GM12878 (cell line): ENCODE data around the gene COTL1. TPM values are rescaled to one million over a fixed set of nuclear protein-coding genes. Genes with fewer than 3 reads are reported as not detected.
A peak's percentile ranks its signal among the peaks of the same experiment; 100 is the strongest.

ENCODE experiments used
- ATAC-seq: fragments of 200-7000 bp; cut with Tn5 transposase; 3 replicates; pipeline ENCODE4 v1.9.1; 2020; ENCODE audit warnings: mild to moderate bottlenecking, moderate library complexity
- BruUV-seq: library from RNA; stranded (reverse); fragments of 400-500 nt; replicated peaks from 2 replicates; lab custom pipeline; 2021; lab: Mats Ljungman, UMichigan
- CTCF ChIA-PET: fragments of 300-600 bp; sonication (Branson Sonifier 250); formaldehyde crosslinking; extraction: SDS; loops from one replicate; lab custom pipeline; 2021; ENCODE audit warnings: inconsistent platforms; lab: Yijun Ruan, JAX
- POLR2A ChIA-PET: fragments of 350-600 bp; formaldehyde crosslinking; extraction: SDS; loops from one replicate; lab custom pipeline; 2021; ENCODE audit warnings: inconsistent platforms; lab: Charles Lee
- RAD21 ChIA-PET: fragments of 300-600 bp; sonication (Branson Sonifier 250); formaldehyde crosslinking; loops from one replicate; lab custom pipeline; 2023; ENCODE audit warnings: antibody characterized with exemption; ENCODE audit not compliant: unreplicated experiment; lab: Charles Lee
- SMC1A ChIA-PET: fragments of 300-600 bp; sonication (Branson Sonifier 250); formaldehyde crosslinking; loops from one replicate; lab custom pipeline; 2023; ENCODE audit not compliant: unreplicated experiment, uncharacterized antibody; lab: Charles Lee
- DNase-seq: peaks from one replicate; pipeline ENCODE4 v3.0.0-alpha.2; 2011; ENCODE audit warnings: low read depth, low spot score
- FAIRE-seq: peaks from 3 replicates; lab custom pipeline; 2011; peaks lifted over from hg19 to GRCh38; lab: Jason Lieb, UNC
- H2AFZ ChIP-seq: 2 replicates; pipeline ENCODE4 v1.6.0; 2011; ENCODE audit warnings: low read depth, low read length, control low read depth; ENCODE audit not compliant: control insufficient read depth
- H3K27ac ChIP-seq: 2 replicates; pipeline ENCODE4 v1.5.1; 2011; ENCODE audit warnings: control low read depth; ENCODE audit not compliant: control insufficient read depth, insufficient read depth
- H3K27me3 ChIP-seq, 2 experiments: replicated peaks in 1 of 2; 2 replicates each; pipeline versions ENCODE4 v1.6.0 to v1.6.1; 2011; ENCODE audit warnings: low read length in 1 of 2; ENCODE audit not compliant: control insufficient read depth in 2 of 2, insufficient read depth in 2 of 2
- H3K36me3 ChIP-seq, 2 experiments: 2 replicates each; pipeline ENCODE4 v1.5.1; 2011; ENCODE audit warnings: low read length in 1 of 2; ENCODE audit not compliant: control insufficient read depth in 2 of 2, insufficient read depth in 2 of 2
- H3K4me1 ChIP-seq: 2 replicates; pipeline ENCODE4 v1.6.1; 2011; ENCODE audit warnings: mild to moderate bottlenecking, low read length, moderate library complexity, mixed read lengths; ENCODE audit not compliant: control insufficient read depth, insufficient read depth
- H3K4me2 ChIP-seq: 2 replicates; pipeline ENCODE4 v1.6.0; 2011; ENCODE audit warnings: control low read depth; ENCODE audit not compliant: control insufficient read depth, insufficient read depth
- H3K4me3 ChIP-seq: fragments of 200-600 bp; sonication (generic); 2 replicates; pipeline ENCODE4 v1.5.1; 2016
- H3K79me2 ChIP-seq: 2 replicates; pipeline ENCODE4 v1.6.0; 2011; ENCODE audit warnings: low read length; ENCODE audit not compliant: control insufficient read depth, insufficient read depth
- H3K9ac ChIP-seq: 2 replicates; pipeline ENCODE4 v1.8.0; 2011; ENCODE audit warnings: low read length, control low read depth, mixed read lengths; ENCODE audit not compliant: control insufficient read depth, insufficient read depth
- H3K9me3 ChIP-seq: replicated peaks from 3 replicates; pipeline ENCODE4 v1.5.1; 2011; ENCODE audit warnings: mild to moderate bottlenecking, low read length; ENCODE audit not compliant: control insufficient read depth, insufficient read depth
- H4K20me1 ChIP-seq: 2 replicates; pipeline ENCODE4 v1.6.0; 2011; ENCODE audit not compliant: control insufficient read depth, insufficient read depth
- ETV6 ChIP-seq, 2 experiments: fragments of 450-650 bp in 1 of 2; IDR thresholded peaks in 1 of 2; conservative IDR thresholded peaks in 1 of 2; 2 replicates each; pipeline ENCODE4 v1.6.1; 2014; ENCODE audit warnings: antibody characterized with exemption in 1 of 2, borderline replicate concordance in 1 of 2, low read depth in 1 of 2, mild to moderate bottlenecking in 1 of 2, moderate library complexity in 1 of 2
- HCFC1 ChIP-seq: fragments of 150-350 bp; IDR thresholded peaks from 2 replicates; pipeline ENCODE4 v1.6.1; 2014; ENCODE audit warnings: low read length
- IKZF1 ChIP-seq: fragments of 450-650 bp; conservative IDR thresholded peaks from 2 replicates; pipeline ENCODE4 v1.6.1; 2017; ENCODE audit warnings: antibody characterized with exemption, mild to moderate bottlenecking
- LARP7 ChIP-seq: fragments of 450-650 bp; IDR thresholded peaks from 2 replicates; pipeline ENCODE4 v1.6.1; 2017; ENCODE audit warnings: mild to moderate bottlenecking
- MEF2B ChIP-seq: fragments of 450-650 bp; IDR thresholded peaks from 2 replicates; pipeline ENCODE4 v1.6.1; 2018; ENCODE audit warnings: mild to moderate bottlenecking, moderate library complexity; ENCODE audit not compliant: partially characterized antibody, poor library complexity, severe bottlenecking
- MYC ChIP-seq: IDR thresholded peaks from 2 replicates; pipeline ENCODE4 v1.6.1; 2011; ENCODE audit warnings: mild to moderate bottlenecking, low read length, moderate library complexity, inconsistent platforms; ENCODE audit not compliant: insufficient read depth, insufficient replicate concordance, insufficient read length, severe bottlenecking
- POLR2A ChIP-seq: IDR thresholded peaks from 2 replicates; pipeline ENCODE4 v1.6.1; 2011; ENCODE audit warnings: low read depth, mild to moderate bottlenecking, low read length
- RAD21 ChIP-seq: IDR thresholded peaks from 2 replicates; pipeline ENCODE4 v1.6.1; 2011; ENCODE audit warnings: mild to moderate bottlenecking, low read depth, low read length, moderate library complexity; ENCODE audit not compliant: insufficient read depth
- STAT3 ChIP-seq: IDR thresholded peaks from 2 replicates; pipeline ENCODE4 v1.6.1; 2011; ENCODE audit warnings: low read depth, low read length, improper control_type of control experiment
- SUPT20H ChIP-seq: IDR thresholded peaks from 2 replicates; pipeline ENCODE4 v1.6.1; 2011; ENCODE audit warnings: low read depth, mild to moderate bottlenecking, low read length, moderate library complexity, borderline replicate concordance; ENCODE audit not compliant: control insufficient read depth
- WGBS: methylation state at CpG from one replicate; pipeline ENCODE4 v1.1.6; 2016; ENCODE audit warnings: low lambda C conversion rate; ENCODE audit not compliant: insufficient replicate concordance, insufficient coverage; ENCODE audit errors: missing lambda C conversion rate; 5-methylcytosine and 5-hydroxymethylcytosine counted together
- in situ Hi-C: fragments of 300-500 bp; cut with MboI; formaldehyde crosslinking; loops from 9 replicates; pipeline ENCODE4 v1.14.3; 2018; ENCODE audit warnings: mixed read lengths
- intact Hi-C: fragments of 100-400 bp; cut with micrococcal nuclease; formaldehyde crosslinking; loops from one replicate; pipeline ENCODE4 v1.14.2; 2022; ENCODE audit not compliant: unreplicated experiment
- polyA plus RNA-seq, 11 experiments: library from polyadenylated mRNA; depleted of rRNA in 4 of 11; unstranded in 6 of 11; stranded (reverse) in 5 of 11; fragments of >200 nt; fragmentation: Nextera tagmentation in 4 of 11; fragmentation: Illumina TruSeq in 1 of 11; extraction: Ambion mirVana in 4 of 11; extraction: Trizol in 1 of 11; gene quantifications; 1 replicate in 1 of 11; 2 replicates in 10 of 11; pipeline versions ENCODE4 v1.2.1 to v1.2.3, GENCODE V29; 2011 to 2016; ENCODE audit warnings: inconsistent platforms in 2 of 11, missing spikeins in 2 of 11, low read depth in 1 of 11
- total RNA-seq, 4 experiments: library from RNA; depleted of rRNA in 3 of 4; stranded (reverse); fragments of >200 nt in 3 of 4; fragmentation: Illumina TruSeq in 1 of 4; extraction: Trizol in 1 of 4; gene quantifications; 2 replicates each; pipeline versions ENCODE4 v1.2.1 to v1.2.3, GENCODE V29; 2013 to 2021

COTL1 gene
- total and polyA plus RNA-seq, 10 of the 15 experiments (the other 5 are each of a cell fraction or from before 2014, with no cell fraction given), result 140 to 894 (median 330) TPM

- TF ChIP-seq HCFC1 (no peak), MYC (no peak), ETV6 (conservative IDR thresholded peaks at IDR 0.05 in 1 of 2, IDR thresholded peaks at IDR 0.05 in 1 of 2; ENCODE audit: borderline replicate concordance in 1 of 2, low read depth in 1 of 2) (no peak), SUPT20H (no peak), RAD21 (no peak), STAT3 (no peak)
- TF ChIP-seq, all 136 proteins: peak for 0
Observed at GRCh38 chr16:84592718-84593117, 25.2 kb downstream of the COTL1 start (continued).

- H3K36me3 ChIP-seq, result peaks cover 25 to 42% of the 10 kb centered on the region in 2 experiments
- intact Hi-C loops, result no loop called here
- ChIA-PET SMC1A (no interaction called here), CTCF (no interaction called here), POLR2A (interaction anchor here (1.3 kb wide), 1 partner anchor 29 kb away, joined by 3 read pairs; no protein-coding TSS in a partner anchor), RAD21 (no interaction called here)
- FAIRE-seq (no peak), ATAC-seq (no peak), DNase-seq (no peak)
- no peak overlapping the region for H3K4me2 ChIP-seq
- H4K20me1 ChIP-seq, result no peaks in the 10 kb centered on the region
- no peak overlapping the region for H3K4me3 ChIP-seq
- H2AFZ ChIP-seq, result no peak overlapping the region
- peaks cover 42% of the 10 kb centered on the region for H3K4me1 ChIP-seq
- H3K79me2 ChIP-seq, result peaks cover 75% of the 10 kb centered on the region
- no peak overlapping the region for H3K27ac ChIP-seq
- TF ChIP-seq MEF2B, result peak; percentile 37
- 0 out of 2 replicates have a peak, but pooled peaks have one; percentile 12 for TF ChIP-seq IKZF1
- TF ChIP-seq LARP7, result no peak
- TF ChIP-seq POLR2A, result peak; percentile 44; the same call in 1 of the 2 replicates
- H3K9me3 ChIP-seq, result no peaks in the 10 kb centered on the region
- no TSS peak for BruUV-seq
- in situ Hi-C loops, result no loop called here
- H3K9ac ChIP-seq, result no peak overlapping the region
- H3K27me3 ChIP-seq, result no peaks in the 10 kb centered on the region
- 41% methylated on average over 24 of the region's 24 CpGs for WGBS
Observed at GRCh38 chr16:84589975-84590719, 27.7 kb downstream of the COTL1 start.
